ENCODE data around the gene HOXD11. TPM values are rescaled to one million over a fixed set of nuclear protein-coding genes. Genes with fewer than 3 reads are reported as not detected.

The HOXD11 gene
- total and polyA plus RNA-seq, 2 donors (not counting 1 experiment from before 2014, with no cell fraction given) = not detected

DNA sequence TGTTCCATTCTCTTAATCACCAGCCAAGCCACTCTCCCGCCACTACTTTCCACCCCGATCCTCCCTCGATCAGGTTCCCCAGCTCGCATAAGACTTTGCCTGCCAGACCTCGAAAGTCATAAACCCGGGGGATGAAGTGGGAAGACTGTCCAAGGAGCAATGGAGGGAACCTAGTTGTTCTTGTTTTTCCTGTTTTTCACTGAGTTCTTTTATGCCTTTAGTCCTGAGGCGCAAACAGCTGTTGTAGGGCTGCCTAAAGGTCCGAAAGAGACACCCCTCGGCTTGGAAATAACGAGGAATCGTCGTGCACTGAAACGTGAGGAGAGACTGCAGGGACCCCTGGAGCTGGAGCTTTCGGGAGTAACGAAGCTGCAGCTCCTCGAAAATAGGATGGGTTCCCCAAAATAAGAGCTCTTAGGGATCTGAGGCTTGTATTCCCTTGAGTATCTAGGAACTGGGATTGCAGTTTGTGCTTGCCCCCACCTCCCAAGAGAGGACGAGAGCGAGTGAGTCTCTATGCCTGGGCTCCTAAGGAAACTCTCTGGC lies 9.2 kb upstream of the HOXD11 start:
- Histone ChIP-seq H3K36me3 (replicated peaks in 1 of 2; ENCODE audit: control extremely low read depth in 1 of 2, control insufficient read depth in 1 of 2, extremely low read depth in 1 of 2, insufficient read depth in 2 of 2, low read length in 1 of 2) (no peaks in the 10 kb centered on the region), H3K4me2 (replicated peaks; ENCODE audit: low read depth, low read length, poor library complexity, severe bottlenecking) (peak overlapping the region; percentile 69), H3K9ac (ENCODE audit: low read length) (peak overlapping the region; percentile 9), H3K27me3 (replicated peaks in 1 of 4; ENCODE audit: control extremely low read depth in 1 of 4, control insufficient read depth in 3 of 4, insufficient read depth in 4 of 4, low read length in 3 of 4) (peaks cover 0 to 96% (median 80%) of the 10 kb centered on the region in 4 experiments), H3K4me3 (ENCODE audit: control extremely low read depth in 1 of 5, extremely low read depth in 1 of 5, insufficient read depth in 1 of 5, low read depth in 2 of 5, low read length in 4 of 5) (peak overlapping the region in 1 of 5 experiments; percentile 17), H3K9me3 (ENCODE audit: control extremely low read depth in 1 of 3, control insufficient read depth in 2 of 3, insufficient read depth in 1 of 3, low read length in 2 of 3) (peaks cover 0 to 47% (median 6%) of the 10 kb centered on the region in 3 donors), H3K27ac (ENCODE audit: low read length in 2 of 2) (no peak overlapping the region), H2AFZ (ENCODE audit: insufficient read depth, low read depth, low read length, poor library complexity, severe bottlenecking) (no peak overlapping the region), H4K20me1 (ENCODE audit: control insufficient read depth, insufficient read depth, low read length, poor library complexity, severe bottlenecking) (no peaks in the 10 kb centered on the region), H3K79me2 (ENCODE audit: control insufficient read depth, insufficient read depth, low read length) (no peaks in the 10 kb centered on the region), H3K4me1 (ENCODE audit: control insufficient read depth in 2 of 2, insufficient read depth in 2 of 2, low read length in 2 of 2) (peaks cover 24 to 38% of the 10 kb centered on the region in 2 donors)
- Mint-ChIP-seq H3K4me1 (peaks cover 24% of the 10 kb centered on the region), H3K4me3 (peak overlapping the region; percentile 75), H3K9me3 (ENCODE audit: insufficient read depth) (no peaks in the 10 kb centered on the region), H3K27me3 (peaks cover 81% of the 10 kb centered on the region), H3K27ac (peak overlapping the region; percentile 6)
- 10% methylated on average over 15 of the region's 18 CpGs for WGBS (ENCODE audit: insufficient coverage)
- intact Hi-C loops (cut with micrococcal nuclease) = loop anchor here (10.0 kb wide), 1 partner anchor 1763 kb away; the partner anchor contains the start of gene SP9
- ChIA-PET POLR2A (no interaction called here), CTCF (interaction anchor here (0.9 to 4.7 kb wide), 12 partner anchors 12 to 1402 kb away, joined by 3 to 72 read pairs (median 4); partner anchors contain the start of genes EVX2 and HOXD3)
- no peak for ATAC-seq (ENCODE audit: low read depth)
- TF ChIP-seq, protein P1, sequence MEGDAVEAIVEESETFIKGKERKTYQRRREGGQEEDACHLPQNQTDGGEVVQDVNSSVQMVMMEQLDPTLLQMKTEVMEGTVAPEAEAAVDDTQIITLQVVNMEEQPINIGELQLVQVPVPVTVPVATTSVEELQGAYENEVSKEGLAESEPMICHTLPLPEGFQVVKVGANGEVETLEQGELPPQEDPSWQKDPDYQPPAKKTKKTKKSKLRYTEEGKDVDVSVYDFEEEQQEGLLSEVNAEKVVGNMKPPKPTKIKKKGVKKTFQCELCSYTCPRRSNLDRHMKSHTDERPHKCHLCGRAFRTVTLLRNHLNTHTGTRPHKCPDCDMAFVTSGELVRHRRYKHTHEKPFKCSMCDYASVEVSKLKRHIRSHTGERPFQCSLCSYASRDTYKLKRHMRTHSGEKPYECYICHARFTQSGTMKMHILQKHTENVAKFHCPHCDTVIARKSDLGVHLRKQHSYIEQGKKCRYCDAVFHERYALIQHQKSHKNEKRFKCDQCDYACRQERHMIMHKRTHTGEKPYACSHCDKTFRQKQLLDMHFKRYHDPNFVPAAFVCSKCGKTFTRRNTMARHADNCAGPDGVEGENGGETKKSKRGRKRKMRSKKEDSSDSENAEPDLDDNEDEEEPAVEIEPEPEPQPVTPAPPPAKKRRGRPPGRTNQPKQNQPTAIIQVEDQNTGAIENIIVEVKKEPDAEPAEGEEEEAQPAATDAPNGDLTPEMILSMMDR (IDR thresholded peaks at IDR 0.05) = no peak
- TF ChIP-seq EZH2 (IDR thresholded peaks at IDR 0.05; ENCODE audit: borderline replicate concordance, insufficient read depth, low read depth, low read length, poor library complexity, severe bottlenecking) = no peak
- DNase-seq = no peak

All from B cell (primary cell).